GM23338 (cell line): ENCODE data around the gene NABP1. TPM values are rescaled to one million over a fixed set of nuclear protein-coding genes. Genes with fewer than 3 reads are reported as not detected.

Experiments used
- ATAC-seq: fragments of 200-7000 bp; cut with Tn5 transposase; 3 replicates; pipeline ENCODE4 v1.9.1; 2020
- DNase-seq: peaks from one replicate; pipeline ENCODE4 v3.0.0-alpha.2; 2015; ENCODE audit warnings: low spot score
- H2AFZ ChIP-seq: fragments of 200-600 bp; sonication (generic); 2 replicates; pipeline ENCODE4 v1.8.0; 2016; ENCODE audit warnings: antibody characterized with exemption, mild to moderate bottlenecking, moderate library complexity
- H3F3A ChIP-seq: fragments of 200-600 bp; sonication (generic); replicated peaks from 2 replicates; pipeline ENCODE4 v1.8.0; 2017; ENCODE audit warnings: antibody characterized with exemption, mixed run types, low read depth
- H3K27ac ChIP-seq: fragments of 200-600 bp; sonication (generic); 2 replicates; pipeline ENCODE4 v1.6.1; 2016; ENCODE audit warnings: low read depth
- H3K27me3 ChIP-seq: fragments of 200-600 bp; sonication (generic); 2 replicates; pipeline ENCODE4 v1.8.0; 2016; ENCODE audit warnings: mild to moderate bottlenecking, mixed run types, moderate library complexity; ENCODE audit not compliant: insufficient read depth
- H3K36me3 ChIP-seq: fragments of 200-600 bp; sonication (generic); 2 replicates; pipeline ENCODE4 v1.8.0; 2016; ENCODE audit warnings: mild to moderate bottlenecking; ENCODE audit not compliant: insufficient read depth
- H3K4me1 ChIP-seq: fragments of 200-600 bp; sonication (generic); 2 replicates; pipeline ENCODE4 v1.8.0; 2016; ENCODE audit warnings: mild to moderate bottlenecking, moderate library complexity; ENCODE audit not compliant: insufficient read depth
- H3K4me2 ChIP-seq: fragments of 200-600 bp; sonication (generic); 2 replicates; pipeline ENCODE4 v1.7.1; 2017; ENCODE audit warnings: mixed run types
- H3K4me3 ChIP-seq: fragments of 200-600 bp; sonication (generic); 2 replicates; pipeline ENCODE4 v1.6.1; 2016; ENCODE audit warnings: mixed run types
- H3K79me2 ChIP-seq: fragments of 200-600 bp; sonication (generic); replicated peaks from 2 replicates; pipeline ENCODE4 v1.8.0; 2017; ENCODE audit warnings: mild to moderate bottlenecking; ENCODE audit not compliant: insufficient read depth
- H3K9me2 ChIP-seq: fragments of 200-600 bp; sonication (generic); 2 replicates; pipeline ENCODE4 v1.8.0; 2017; ENCODE audit not compliant: insufficient read depth
- H4K20me1 ChIP-seq: fragments of 200-600 bp; sonication (generic); replicated peaks from 2 replicates; pipeline ENCODE4 v1.8.0; 2017; ENCODE audit warnings: mild to moderate bottlenecking; ENCODE audit not compliant: insufficient read depth
- H3K27ac Mint-ChIP-seq: 2 replicates; pipeline ENCODE4 v1.8.0; 2020; ENCODE audit warnings: inconsistent platforms, mild to moderate bottlenecking, moderate library complexity, mixed read lengths
- H3K27me3 Mint-ChIP-seq: 3 replicates; pipeline ENCODE4 v1.8.0; 2022; ENCODE audit warnings: low read depth, mild to moderate bottlenecking, moderate library complexity, mixed read lengths, inconsistent platforms; ENCODE audit not compliant: insufficient read depth, poor library complexity
- H3K36me3 Mint-ChIP-seq: 3 replicates; pipeline ENCODE4 v1.8.0; 2021; ENCODE audit warnings: low read depth, mild to moderate bottlenecking, inconsistent platforms, moderate library complexity, mixed read lengths
- H3K4me1 Mint-ChIP-seq: 3 replicates; pipeline ENCODE4 v1.8.0; 2020; ENCODE audit warnings: mild to moderate bottlenecking, inconsistent platforms, mixed read lengths
- H3K4me3 Mint-ChIP-seq: 3 replicates; pipeline ENCODE4 v1.8.0; 2021; ENCODE audit warnings: moderate library complexity, mild to moderate bottlenecking, inconsistent platforms, mixed read lengths
- H3K9me3 Mint-ChIP-seq: 3 replicates; pipeline ENCODE4 v1.8.0; 2020; ENCODE audit warnings: moderate library complexity, mild to moderate bottlenecking, inconsistent platforms, mixed read lengths
- CREB1 ChIP-seq: fragments of 250-450 bp; sonication (Bioruptor Pico); IDR thresholded peaks from 2 replicates; pipeline ENCODE4 v1.5.0; 2020; ENCODE audit warnings: low read depth, mild to moderate bottlenecking, moderate library complexity
- EZH2 ChIP-seq: fragments of 200-600 bp; sonication (generic); IDR thresholded peaks from one replicate; pipeline ENCODE4 v1.8.0; 2017; ENCODE audit warnings: antibody characterized with exemption, mild to moderate bottlenecking, low read depth; ENCODE audit not compliant: unreplicated experiment
- EZH2phosphoT487 ChIP-seq: fragments of 200-600 bp; sonication (generic); IDR thresholded peaks from one replicate; pipeline ENCODE4 v1.8.1; 2018; ENCODE audit warnings: antibody characterized with exemption; ENCODE audit not compliant: unreplicated experiment
- JUNB ChIP-seq: IDR thresholded peaks from one replicate; pipeline ENCODE4 v1.6.1; 2016; ENCODE audit warnings: antibody characterized with exemption; ENCODE audit not compliant: unreplicated experiment
- NANOG ChIP-seq: IDR thresholded peaks from 2 replicates; pipeline ENCODE4 v1.6.1; 2016; ENCODE audit warnings: antibody characterized with exemption, borderline replicate concordance
- REST ChIP-seq: IDR thresholded peaks from one replicate; pipeline ENCODE4 v1.6.1; 2018; ENCODE audit warnings: antibody characterized with exemption; ENCODE audit not compliant: unreplicated experiment
- ZNF331 ChIP-seq: fragments of 250-450 bp; sonication (Bioruptor Pico); IDR thresholded peaks from 2 replicates; pipeline ENCODE4 v1.5.0; 2020; ENCODE audit warnings: low read depth, mild to moderate bottlenecking, moderate library complexity
- ZNF462 ChIP-seq: fragments of 250-450 bp; sonication (Bioruptor Pico); IDR thresholded peaks from 2 replicates; pipeline ENCODE4 v1.5.0; 2020; ENCODE audit warnings: mild to moderate bottlenecking, moderate library complexity
- polyA plus RNA-seq: library from polyadenylated mRNA; unstranded; fragments of >200 nt; fragmentation: Nextera tagmentation; extraction: Ambion mirVana; gene quantifications from 2 replicates; pipeline ENCODE4 v1.2.1, GENCODE V29; 2016
- total RNA-seq: library from RNA; depleted of rRNA; stranded (reverse); fragments of >200 nt; shearing (Covaris generic); gene quantifications from 2 replicates; pipeline ENCODE4 v1.2.3, GENCODE V29; 2014
- TF ChIP-seq, protein P1 (sequence below): IDR thresholded peaks from 2 replicates; pipeline ENCODE4 v1.6.1; 2016; ENCODE audit warnings: antibody characterized with exemption
- TF ChIP-seq, protein P2 (sequence below), 2 experiments: fragments of 200-600 bp in 1 of 2; sonication (generic) in 1 of 2; conservative IDR thresholded peaks; 2 replicates each; pipeline versions ENCODE4 v1.5.1 to v1.6.1; 2016 to 2017; ENCODE audit warnings: antibody characterized with exemption in 2 of 2, low read depth in 2 of 2, mild to moderate bottlenecking in 2 of 2, moderate library complexity in 1 of 2

NABP1 gene
- total and polyA plus RNA-seq, 2 experiments from 2014 or later: 5.2 to 5.6 TPM

GRCh38 chr2:191636235-191636543, 41.7 kb upstream of the NABP1 start:
- H3K27ac ChIP-seq: no peak overlapping the region
- no peak overlapping the region for H3K4me2 ChIP-seq
- ATAC-seq (no peak), DNase-seq (no peak)
- peaks cover 3% of the 10 kb centered on the region for H3K27me3 Mint-ChIP-seq
- H3K9me2 ChIP-seq: peaks cover 6% of the 10 kb centered on the region; the same call in 1 of the 2 replicates
- H3K27me3 ChIP-seq: no peaks in the 10 kb centered on the region
- H3K4me1 ChIP-seq: peaks cover 18% of the 10 kb centered on the region; the same call in 1 of the 2 replicates
- no peaks in the 10 kb centered on the region for H3K36me3 Mint-ChIP-seq
- no peak for TF ChIP-seq ZNF331 (CRISPR knock-in tag)
- peaks cover 18% of the 10 kb centered on the region for H3K4me1 Mint-ChIP-seq
- H3K9me3 Mint-ChIP-seq: no peaks in the 10 kb centered on the region
- no peak overlapping the region for H2AFZ ChIP-seq
- no peak overlapping the region for H3K4me3 Mint-ChIP-seq
- no peaks in the 10 kb centered on the region for H3K79me2 ChIP-seq
- H3K4me3 ChIP-seq: no peak overlapping the region
- H3K36me3 ChIP-seq: no peaks in the 10 kb centered on the region
- H3F3A ChIP-seq: no peaks in the 10 kb centered on the region
- no peaks in the 10 kb centered on the region for H4K20me1 ChIP-seq
- H3K27ac Mint-ChIP-seq: no peak overlapping the region

- peaks cover 18% of the 10 kb centered on the region for H3K4me1 Mint-ChIP-seq
- H4K20me1 ChIP-seq: no peaks in the 10 kb centered on the region
- H2AFZ ChIP-seq: no peak overlapping the region
- H3K4me1 ChIP-seq: peaks cover 18% of the 10 kb centered on the region; the same call in 1 of the 2 replicates
- H3K4me2 ChIP-seq: no peak overlapping the region
- ATAC-seq (no peak), DNase-seq (no peak)
- H3F3A ChIP-seq: no peaks in the 10 kb centered on the region
- H3K36me3 ChIP-seq: no peaks in the 10 kb centered on the region
- peaks cover 6% of the 10 kb centered on the region; the same call in 1 of the 2 replicates for H3K9me2 ChIP-seq
- no peaks in the 10 kb centered on the region for H3K79me2 ChIP-seq
- peaks cover 3% of the 10 kb centered on the region for H3K27me3 Mint-ChIP-seq
- H3K4me3 Mint-ChIP-seq: no peak overlapping the region
- no peak overlapping the region for H3K27ac Mint-ChIP-seq
- no peak overlapping the region for H3K4me3 ChIP-seq
- no peaks in the 10 kb centered on the region for H3K27me3 ChIP-seq
- H3K27ac ChIP-seq: no peak overlapping the region
- H3K9me3 Mint-ChIP-seq: no peaks in the 10 kb centered on the region
- no peaks in the 10 kb centered on the region for H3K36me3 Mint-ChIP-seq
- TF ChIP-seq JUNB (no peak), CREB1 (CRISPR knock-in tag) (no peak), ZNF462 (CRISPR knock-in tag) (no peak), EZH2phosphoT487 (no peak), NANOG (no peak), EZH2 (no peak), REST (no peak)
- TF ChIP-seq, protein P1, sequence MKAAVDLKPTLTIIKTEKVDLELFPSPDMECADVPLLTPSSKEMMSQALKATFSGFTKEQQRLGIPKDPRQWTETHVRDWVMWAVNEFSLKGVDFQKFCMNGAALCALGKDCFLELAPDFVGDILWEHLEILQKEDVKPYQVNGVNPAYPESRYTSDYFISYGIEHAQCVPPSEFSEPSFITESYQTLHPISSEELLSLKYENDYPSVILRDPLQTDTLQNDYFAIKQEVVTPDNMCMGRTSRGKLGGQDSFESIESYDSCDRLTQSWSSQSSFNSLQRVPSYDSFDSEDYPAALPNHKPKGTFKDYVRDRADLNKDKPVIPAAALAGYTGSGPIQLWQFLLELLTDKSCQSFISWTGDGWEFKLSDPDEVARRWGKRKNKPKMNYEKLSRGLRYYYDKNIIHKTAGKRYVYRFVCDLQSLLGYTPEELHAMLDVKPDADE: no peak
- TF ChIP-seq, protein P2, sequence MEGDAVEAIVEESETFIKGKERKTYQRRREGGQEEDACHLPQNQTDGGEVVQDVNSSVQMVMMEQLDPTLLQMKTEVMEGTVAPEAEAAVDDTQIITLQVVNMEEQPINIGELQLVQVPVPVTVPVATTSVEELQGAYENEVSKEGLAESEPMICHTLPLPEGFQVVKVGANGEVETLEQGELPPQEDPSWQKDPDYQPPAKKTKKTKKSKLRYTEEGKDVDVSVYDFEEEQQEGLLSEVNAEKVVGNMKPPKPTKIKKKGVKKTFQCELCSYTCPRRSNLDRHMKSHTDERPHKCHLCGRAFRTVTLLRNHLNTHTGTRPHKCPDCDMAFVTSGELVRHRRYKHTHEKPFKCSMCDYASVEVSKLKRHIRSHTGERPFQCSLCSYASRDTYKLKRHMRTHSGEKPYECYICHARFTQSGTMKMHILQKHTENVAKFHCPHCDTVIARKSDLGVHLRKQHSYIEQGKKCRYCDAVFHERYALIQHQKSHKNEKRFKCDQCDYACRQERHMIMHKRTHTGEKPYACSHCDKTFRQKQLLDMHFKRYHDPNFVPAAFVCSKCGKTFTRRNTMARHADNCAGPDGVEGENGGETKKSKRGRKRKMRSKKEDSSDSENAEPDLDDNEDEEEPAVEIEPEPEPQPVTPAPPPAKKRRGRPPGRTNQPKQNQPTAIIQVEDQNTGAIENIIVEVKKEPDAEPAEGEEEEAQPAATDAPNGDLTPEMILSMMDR (conservative IDR thresholded peaks at IDR 0.05; ENCODE audit: low read depth in 2 of 2): no peak
These were observed 41.4 kb upstream of the NABP1 start for GRCh38 chr2:191636586-191636985.
